Caco-2 (cell line): ENCODE results near the gene FRMD7. TPM values are rescaled to one million over a fixed set of nuclear protein-coding genes. Genes with fewer than 3 reads are reported as not detected.
A peak's percentile ranks its signal among the peaks of the same experiment; 100 is the strongest.
"Not testable (repeated sequence)": the region's sequence is repeated elsewhere in the genome, so short reads cannot be mapped to it uniquely, and the experiment has no call there.

Source experiments
- BruUV-seq: library from RNA; stranded (reverse); fragments of 400-500 nt; replicated peaks from 2 replicates; lab custom pipeline; 2021; lab: Mats Ljungman, UMichigan
- CTCF ChIA-PET: fragments of 300-600 bp; sonication (Branson Sonifier 250); formaldehyde crosslinking; loops from one replicate; lab custom pipeline; 2022; ENCODE audit warnings: antibody characterized with exemption; lab: Charles Lee
- POLR2A ChIA-PET: fragments of 300-600 bp; sonication (Branson Sonifier 250); formaldehyde crosslinking; loops from one replicate; lab custom pipeline; 2022; ENCODE audit warnings: antibody characterized with exemption; lab: Charles Lee
- DNase-seq, 2 experiments: peaks; one replicate each; pipeline versions ENCODE4 v3.0.0 to v3.0.0-alpha.2; 2020 to 2022
- H3K27me3 ChIP-seq: replicated peaks from 2 replicates; pipeline ENCODE4 v1.6.0; 2011; ENCODE audit warnings: low read length; ENCODE audit not compliant: control insufficient read depth, insufficient read depth
- H3K36me3 ChIP-seq: 2 replicates; pipeline ENCODE4 v1.5.1; 2011; ENCODE audit warnings: low read length; ENCODE audit not compliant: control insufficient read depth, insufficient read depth
- H3K4me1 ChIP-seq: fragments of 250-450 bp; sonication (Bioruptor Pico); 2 replicates; pipeline ENCODE4 v1.5.1; 2020; ENCODE audit warnings: mild to moderate bottlenecking
- H3K4me3 ChIP-seq: 2 replicates; pipeline ENCODE4 v1.5.1; 2011; ENCODE audit warnings: low read depth, mild to moderate bottlenecking, control low read depth, low read length
- H3K9me3 ChIP-seq: fragments of 250-450 bp; sonication (Bioruptor Pico); 2 replicates; pipeline ENCODE4 v1.5.1; 2020; ENCODE audit warnings: mild to moderate bottlenecking, moderate library complexity
- H3K27ac Mint-ChIP-seq: one replicate; pipeline ENCODE4 v1.8.0; 2022; ENCODE audit warnings: mixed read lengths; ENCODE audit not compliant: unreplicated experiment
- H3K27me3 Mint-ChIP-seq: one replicate; pipeline ENCODE4 v1.8.0; 2022; ENCODE audit warnings: mixed read lengths; ENCODE audit not compliant: insufficient read depth, unreplicated experiment
- H3K36me3 Mint-ChIP-seq: one replicate; pipeline ENCODE4 v1.8.0; 2022; ENCODE audit warnings: mild to moderate bottlenecking, mixed read lengths; ENCODE audit not compliant: insufficient read depth, unreplicated experiment
- H3K4me1 Mint-ChIP-seq: one replicate; pipeline ENCODE4 v1.8.0; 2022; ENCODE audit warnings: low read depth, mixed read lengths; ENCODE audit not compliant: unreplicated experiment
- H3K4me3 Mint-ChIP-seq: one replicate; pipeline ENCODE4 v1.8.0; 2022; ENCODE audit warnings: mild to moderate bottlenecking, moderate library complexity, mixed read lengths; ENCODE audit not compliant: unreplicated experiment
- H3K9me3 Mint-ChIP-seq: one replicate; pipeline ENCODE4 v1.8.0; 2022; ENCODE audit warnings: mixed read lengths; ENCODE audit not compliant: unreplicated experiment
- intact Hi-C: fragments of 100-400 bp; cut with micrococcal nuclease; formaldehyde crosslinking; loops from one replicate; pipeline ENCODE4 v1.10.0; 2022; ENCODE audit not compliant: unreplicated experiment
- total RNA-seq: library from RNA; stranded (reverse); gene quantifications from 2 replicates; pipeline ENCODE4 v1.2.3, GENCODE V29; 2022
- TF ChIP-seq, protein P1 (sequence below), 2 experiments: fragments of 200-600 bp in 1 of 2; IDR thresholded peaks; 1 replicate in 1 of 2; 2 replicates in 1 of 2; pipeline versions ENCODE4 v1.5.1 to v1.8.0; 2011 to 2022; ENCODE audit warnings: antibody characterized with exemption in 1 of 2, control low read depth in 1 of 2, inconsistent platforms in 1 of 2, low read depth in 1 of 2, low read length in 1 of 2, mild to moderate bottlenecking in 1 of 2, moderate library complexity in 1 of 2; ENCODE audit not compliant: insufficient read depth in 1 of 2, severe bottlenecking in 1 of 2, unreplicated experiment in 1 of 2

Gene FRMD7
- total RNA-seq, 1 experiment from 2014 or later = not detected

DNA sequence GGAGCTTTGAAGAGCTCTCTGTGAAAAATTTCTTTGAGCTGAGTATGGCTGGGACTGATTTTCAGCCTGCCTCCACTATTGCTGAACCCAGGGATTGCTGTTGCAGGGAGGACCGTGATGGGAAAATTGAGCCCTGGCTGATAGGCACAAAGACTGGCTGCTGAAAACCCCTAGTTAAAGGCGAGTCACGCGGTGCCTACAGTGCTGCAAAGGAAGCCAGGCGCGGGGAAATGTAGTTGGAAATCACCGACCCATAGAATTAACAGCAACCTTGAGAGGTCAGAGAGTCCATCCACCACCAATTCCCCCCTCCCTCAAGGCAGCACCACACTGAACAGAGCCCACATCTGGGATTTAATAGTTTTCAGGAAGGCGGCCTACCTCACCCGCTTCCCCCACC is 26.0 kb downstream of the FRMD7 start:
- Mint-ChIP-seq H3K27ac (no peak overlapping the region), H3K4me3 (no peak overlapping the region), H3K36me3 (no peaks in the 10 kb centered on the region), H3K9me3 (no peaks in the 10 kb centered on the region), H3K27me3 (no peaks in the 10 kb centered on the region), H3K4me1 (peaks cover 10% of the 10 kb centered on the region)
- TF ChIP-seq, protein P1, sequence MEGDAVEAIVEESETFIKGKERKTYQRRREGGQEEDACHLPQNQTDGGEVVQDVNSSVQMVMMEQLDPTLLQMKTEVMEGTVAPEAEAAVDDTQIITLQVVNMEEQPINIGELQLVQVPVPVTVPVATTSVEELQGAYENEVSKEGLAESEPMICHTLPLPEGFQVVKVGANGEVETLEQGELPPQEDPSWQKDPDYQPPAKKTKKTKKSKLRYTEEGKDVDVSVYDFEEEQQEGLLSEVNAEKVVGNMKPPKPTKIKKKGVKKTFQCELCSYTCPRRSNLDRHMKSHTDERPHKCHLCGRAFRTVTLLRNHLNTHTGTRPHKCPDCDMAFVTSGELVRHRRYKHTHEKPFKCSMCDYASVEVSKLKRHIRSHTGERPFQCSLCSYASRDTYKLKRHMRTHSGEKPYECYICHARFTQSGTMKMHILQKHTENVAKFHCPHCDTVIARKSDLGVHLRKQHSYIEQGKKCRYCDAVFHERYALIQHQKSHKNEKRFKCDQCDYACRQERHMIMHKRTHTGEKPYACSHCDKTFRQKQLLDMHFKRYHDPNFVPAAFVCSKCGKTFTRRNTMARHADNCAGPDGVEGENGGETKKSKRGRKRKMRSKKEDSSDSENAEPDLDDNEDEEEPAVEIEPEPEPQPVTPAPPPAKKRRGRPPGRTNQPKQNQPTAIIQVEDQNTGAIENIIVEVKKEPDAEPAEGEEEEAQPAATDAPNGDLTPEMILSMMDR (IDR thresholded peaks at IDR 0.05; ENCODE audit: insufficient read depth in 1 of 2, low read depth in 1 of 2, low read length in 1 of 2, severe bottlenecking in 1 of 2, unreplicated experiment in 1 of 2) = no peak
- no peak overlapping the region for H3K4me3 ChIP-seq
- POLR2A ChIA-PET = no interaction called here
- no peak for DNase-seq
- H3K4me1 ChIP-seq = peaks cover 11% of the 10 kb centered on the region
- intact Hi-C loops = no loop called here
- BruUV-seq = no TSS peak
- H3K9me3 ChIP-seq = no peaks in the 10 kb centered on the region
- CTCF ChIA-PET = no interaction called here
- no peaks in the 10 kb centered on the region for H3K36me3 ChIP-seq
- no peaks in the 10 kb centered on the region for H3K27me3 ChIP-seq

DNA sequence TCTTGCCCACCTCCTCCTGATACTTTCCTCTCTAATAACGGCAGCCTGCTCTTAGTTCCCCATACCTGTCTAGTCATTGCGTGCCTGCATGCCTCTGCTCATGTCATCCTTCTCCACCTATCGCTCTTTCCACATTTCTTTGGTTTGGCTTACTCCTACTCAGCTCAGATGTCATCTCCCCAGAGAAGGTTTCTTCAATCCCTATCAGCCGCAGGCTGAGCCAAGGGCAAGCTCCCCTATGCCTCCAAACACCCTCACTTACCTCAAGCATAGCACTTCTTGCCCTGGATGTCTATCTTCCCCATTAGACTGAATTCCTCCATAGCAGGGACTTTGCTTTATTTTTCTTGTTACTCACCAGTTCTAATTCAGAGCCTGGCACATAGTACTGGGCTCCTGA is 26.6 kb downstream of the FRMD7 start:
- intact Hi-C loops = no loop called here

DNA sequence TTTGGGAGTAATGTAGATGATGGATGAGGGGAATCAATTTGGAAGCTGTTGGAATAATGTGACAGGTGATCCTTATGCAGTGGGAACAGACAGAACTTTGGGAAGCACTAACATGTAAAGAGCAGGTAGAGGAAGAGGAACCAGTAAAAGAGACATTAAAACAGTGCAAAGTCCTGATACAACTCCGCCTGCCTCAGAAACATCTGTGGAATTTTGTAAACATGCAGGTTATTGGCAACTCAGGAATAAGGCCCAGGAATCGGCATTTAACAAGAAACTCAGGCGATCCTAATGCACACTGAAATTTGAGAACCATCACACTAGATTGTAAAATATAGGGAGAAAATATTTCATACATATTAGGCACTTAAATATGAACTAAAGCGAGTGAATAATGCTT is 29.1 kb downstream of the FRMD7 start:
- POLR2A ChIA-PET, intact Hi-C loops, H3K9me3 Mint-ChIP-seq, BruUV-seq, H3K4me1 Mint-ChIP-seq, H3K27me3 ChIP-seq, H3K4me3 ChIP-seq, H3K36me3 Mint-ChIP-seq, H3K9me3 ChIP-seq, DNase-seq, H3K36me3 ChIP-seq, H3K27me3 Mint-ChIP-seq, CTCF ChIA-PET: not testable (repeated sequence)
- Mint-ChIP-seq H3K27ac (peak overlapping the region; percentile 65), H3K4me3 (peak overlapping the region; percentile 53)
- peaks cover 11% of the 10 kb centered on the region for H3K4me1 ChIP-seq

More for the DNA sequence above, 26.6 kb downstream of the FRMD7 start:
- no peaks in the 10 kb centered on the region for H3K9me3 Mint-ChIP-seq
- no peak overlapping the region for H3K4me3 Mint-ChIP-seq
- no peaks in the 10 kb centered on the region for H3K36me3 ChIP-seq
- DNase-seq = no peak
- no peaks in the 10 kb centered on the region for H3K36me3 Mint-ChIP-seq
- H3K9me3 ChIP-seq = no peaks in the 10 kb centered on the region
- TF ChIP-seq, protein P1 (IDR thresholded peaks at IDR 0.05; ENCODE audit: insufficient read depth in 1 of 2, low read depth in 1 of 2, low read length in 1 of 2, severe bottlenecking in 1 of 2, unreplicated experiment in 1 of 2) = no peak
- H3K27me3 Mint-ChIP-seq = no peaks in the 10 kb centered on the region
- POLR2A ChIA-PET = no interaction called here
- peaks cover 11% of the 10 kb centered on the region for H3K4me1 ChIP-seq
- H3K4me3 ChIP-seq = no peak overlapping the region
- no TSS peak for BruUV-seq
- CTCF ChIA-PET = no interaction called here
- H3K27ac Mint-ChIP-seq = no peak overlapping the region
- H3K4me1 Mint-ChIP-seq = peaks cover 10% of the 10 kb centered on the region
- no peaks in the 10 kb centered on the region for H3K27me3 ChIP-seq

DNA sequence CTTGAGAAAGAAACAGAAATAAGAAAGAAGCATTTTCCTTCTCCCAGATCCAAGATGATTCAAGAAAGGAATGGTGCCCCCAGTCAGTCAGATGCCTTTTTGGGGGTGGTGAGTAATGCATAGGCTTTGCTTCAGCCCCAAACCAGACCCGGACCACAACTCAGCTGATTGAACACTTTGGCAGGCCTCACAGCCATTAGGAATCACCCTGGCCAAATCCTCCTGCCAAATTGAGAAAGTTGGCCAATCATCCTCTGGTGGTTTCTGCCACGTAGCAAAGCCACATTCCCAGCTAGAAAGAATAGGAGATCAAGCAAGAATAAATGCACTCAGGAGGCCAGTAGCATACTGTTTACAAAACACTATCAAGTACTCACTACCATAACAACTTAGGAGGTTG is 33.7 kb downstream of the FRMD7 start:
- no peaks in the 10 kb centered on the region for H3K36me3 Mint-ChIP-seq
- Histone ChIP-seq H3K27me3 (no peaks in the 10 kb centered on the region), H3K36me3 (no peaks in the 10 kb centered on the region), H3K4me3 (no peak overlapping the region), H3K4me1 (peaks cover 11% of the 10 kb centered on the region), H3K9me3 (no peaks in the 10 kb centered on the region)
- H3K9me3 Mint-ChIP-seq = no peaks in the 10 kb centered on the region
- no peaks in the 10 kb centered on the region for H3K27me3 Mint-ChIP-seq
- ChIA-PET CTCF (no interaction called here), POLR2A (no interaction called here)
- TF ChIP-seq, protein P1 (IDR thresholded peaks at IDR 0.05; ENCODE audit: insufficient read depth in 1 of 2, low read depth in 1 of 2, low read length in 1 of 2, severe bottlenecking in 1 of 2, unreplicated experiment in 1 of 2) = no peak
- no peak for DNase-seq
- no peak overlapping the region for H3K27ac Mint-ChIP-seq
- H3K4me1 Mint-ChIP-seq = peaks cover 16% of the 10 kb centered on the region
- no peak overlapping the region for H3K4me3 Mint-ChIP-seq
- BruUV-seq = no TSS peak
- intact Hi-C loops = loop anchor here (5.0 kb wide), 1 partner anchor 518 kb away; no protein-coding TSS in a partner anchor
